OCI-LY1 (cell line): ENCODE results near the gene HIC1.

ENCODE experiments used
- CTCF ChIP-seq: fragments of 200-600 bp; sonication (generic), shearing (Covaris generic); IDR thresholded peaks from 2 replicates; pipeline ENCODE4 v1.5.1; 2017; ENCODE audit warnings: mild to moderate bottlenecking, antibody characterized with exemption, low read length, moderate library complexity, mixed read lengths
- EZH2 ChIP-seq: fragments of 200-600 bp; sonication (generic), shearing (Covaris generic); IDR thresholded peaks from 2 replicates; pipeline ENCODE4 v1.8.0; 2017; ENCODE audit warnings: borderline replicate concordance, mixed run types, mild to moderate bottlenecking, antibody characterized with exemption, low read length, moderate library complexity, mixed read lengths

GRCh38 chr17:2086306-2086705, 31.4 kb downstream of the HIC1 start:
- TF ChIP-seq CTCF (no peak), EZH2 (no peak)
